Mesendoderm (in vitro differentiated cells): ENCODE measurements around the gene ATP1A1.

Experiments
- DNase-seq: peaks from one replicate; pipeline ENCODE4 v3.0.0; 2013
- H2AK5ac ChIP-seq: 2 replicates; pipeline ENCODE4 v1.6.1; 2013; ENCODE audit warnings: low read length, inconsistent platforms
- H2BK120ac ChIP-seq: 2 replicates; pipeline ENCODE4 v1.6.1; 2013; ENCODE audit warnings: low read depth, mild to moderate bottlenecking, low read length, moderate library complexity, mixed read lengths
- H2BK15ac ChIP-seq: replicated peaks from 2 replicates; pipeline ENCODE4 v1.6.1; 2013; ENCODE audit warnings: low read depth, mild to moderate bottlenecking, moderate library complexity
- H2BK5ac ChIP-seq: 2 replicates; pipeline ENCODE4 v1.6.1; 2013; ENCODE audit warnings: low read length, inconsistent platforms
- H3K18ac ChIP-seq: 2 replicates; pipeline ENCODE4 v1.6.1; 2013; ENCODE audit warnings: mild to moderate bottlenecking, low read length, mixed read lengths
- H3K23ac ChIP-seq: one replicate; pipeline ENCODE4 v1.6.1; 2013; ENCODE audit warnings: low read length
- H3K27ac ChIP-seq: 2 replicates; pipeline ENCODE4 v1.5.1; 2013; ENCODE audit warnings: low read depth, mild to moderate bottlenecking, inconsistent platforms, low read length, moderate library complexity
- H3K27me3 ChIP-seq: 2 replicates; pipeline ENCODE4 v1.6.1; 2013; ENCODE audit warnings: low read length, control low read depth, mild to moderate bottlenecking, inconsistent platforms; ENCODE audit not compliant: insufficient read depth, poor library complexity
- H3K36me3 ChIP-seq: 2 replicates; pipeline ENCODE4 v1.6.1; 2013; ENCODE audit warnings: low read length, inconsistent platforms; ENCODE audit not compliant: control insufficient read depth, insufficient read depth
- H3K4ac ChIP-seq: one replicate; pipeline ENCODE4 v1.6.1; 2013; ENCODE audit warnings: low read depth, mild to moderate bottlenecking, low read length, moderate library complexity
- H3K4me1 ChIP-seq: 2 replicates; pipeline ENCODE4 v1.6.1; 2013; ENCODE audit warnings: low read depth, low read length, inconsistent platforms; ENCODE audit not compliant: control insufficient read depth
- H3K4me2 ChIP-seq: 2 replicates; pipeline ENCODE4 v1.6.1; 2013; ENCODE audit warnings: low read length
- H3K4me3 ChIP-seq: 2 replicates; pipeline ENCODE4 v1.5.1; 2013; ENCODE audit warnings: mild to moderate bottlenecking, low read length
- H3K56ac ChIP-seq: one replicate; pipeline ENCODE4 v1.6.1; 2013; ENCODE audit warnings: low read length
- H3K79me1 ChIP-seq: 2 replicates; pipeline ENCODE4 v1.6.1; 2013; ENCODE audit warnings: low read length, inconsistent platforms
- H3K79me2 ChIP-seq: 2 replicates; pipeline ENCODE4 v1.6.1; 2013; ENCODE audit warnings: mild to moderate bottlenecking, low read length; ENCODE audit not compliant: control insufficient read depth, insufficient read depth
- H3K9ac ChIP-seq: 2 replicates; pipeline ENCODE4 v1.6.1; 2013; ENCODE audit warnings: low read length, inconsistent platforms
- H4K5ac ChIP-seq: one replicate; pipeline ENCODE4 v1.6.1; 2013; ENCODE audit warnings: low read length
- H4K8ac ChIP-seq: one replicate; pipeline ENCODE4 v1.6.1; 2013; ENCODE audit warnings: low read depth, mild to moderate bottlenecking, control low read depth, low read length, moderate library complexity
- WGBS: extraction: QIAGEN DNeasy Blood & Tissue Kit; methylation state at CpG from one replicate; pipeline ENCODE4 v1.1.7; 2013; ENCODE audit warnings: low lambda C conversion rate, missing lambda C conversion rate; ENCODE audit not compliant: insufficient coverage; ENCODE audit errors: extremely low coverage; 5-methylcytosine and 5-hydroxymethylcytosine counted together

Gene ATP1A1

GRCh38 chr1:116397728-116398127, 24.7 kb downstream of the ATP1A1 start:
- Histone ChIP-seq H3K27me3 (no peaks in the 10 kb centered on the region), H3K56ac (no peak overlapping the region), H4K5ac (no peak overlapping the region), H3K4ac (no peak overlapping the region), H3K4me2 (no peak overlapping the region), H3K4me3 (no peak overlapping the region), H3K9ac (no peak overlapping the region), H3K18ac (no peak overlapping the region), H3K79me1 (peaks cover 2% of the 10 kb centered on the region), H3K79me2 (no peaks in the 10 kb centered on the region), H3K4me1 (no peaks in the 10 kb centered on the region), H2BK5ac (no peak overlapping the region), H2AK5ac (no peak overlapping the region), H2BK15ac (no peak overlapping the region), H3K36me3 (peaks cover 52% of the 10 kb centered on the region), H3K27ac (no peak overlapping the region), H3K23ac (no peak overlapping the region), H2BK120ac (no peak overlapping the region), H4K8ac (no peak overlapping the region)
- no CpG with 5 or more reads among the region's 5 CpGs for WGBS
- DNase-seq: no peak

GRCh38 chr1:116400780-116401179, 27.7 kb downstream of the ATP1A1 start:
- Histone ChIP-seq H4K8ac (no peak overlapping the region), H3K23ac (no peak overlapping the region), H3K4ac (no peak overlapping the region), H2BK120ac (no peak overlapping the region), H3K4me3 (no peak overlapping the region), H3K27ac (no peak overlapping the region), H2BK5ac (no peak overlapping the region), H3K36me3 (peaks cover 54% of the 10 kb centered on the region), H3K79me2 (no peaks in the 10 kb centered on the region), H3K79me1 (no peaks in the 10 kb centered on the region), H2AK5ac (no peak overlapping the region), H3K27me3 (no peaks in the 10 kb centered on the region), H3K56ac (no peak overlapping the region), H4K5ac (no peak overlapping the region), H3K9ac (no peak overlapping the region), H3K4me1 (no peaks in the 10 kb centered on the region), H3K4me2 (no peak overlapping the region), H2BK15ac (no peak overlapping the region), H3K18ac (no peak overlapping the region)
- WGBS: no CpG with 5 or more reads among the region's 6 CpGs
- no peak for DNase-seq

DNA sequence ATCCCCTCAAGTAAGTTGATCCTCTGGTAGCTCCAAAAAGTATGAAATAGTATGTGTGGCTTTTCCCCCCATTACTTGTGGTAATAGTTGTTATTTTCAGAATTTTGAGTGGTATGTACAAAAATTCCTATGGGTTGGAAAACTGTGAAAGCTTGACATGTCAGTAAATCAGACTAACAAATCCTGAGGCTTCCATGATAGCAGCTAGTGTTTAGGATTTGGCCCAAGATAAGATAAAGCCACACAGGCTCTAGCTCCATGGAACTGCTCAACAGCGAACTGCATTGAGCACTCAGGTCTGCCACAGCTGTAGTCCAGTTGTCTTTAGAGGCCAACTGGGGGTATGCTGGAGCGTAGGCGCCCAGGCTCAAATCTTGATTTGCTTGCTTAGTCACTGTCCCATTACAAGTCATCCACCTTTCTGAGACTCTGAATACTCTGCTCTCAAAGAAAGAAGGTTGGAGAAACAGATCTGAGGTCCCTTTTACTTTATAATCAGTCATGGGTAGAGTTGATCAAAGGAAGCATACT, 28.7 kb downstream of the ATP1A1 start:
- no peak overlapping the region for H3K4me2 ChIP-seq
- no CpG with 5 or more reads among the region's 3 CpGs for WGBS

GRCh38 chr1:116402333-116402732, 29.3 kb downstream of the ATP1A1 start:
- no peak overlapping the region for H2BK5ac ChIP-seq
- H3K79me1 ChIP-seq: no peaks in the 10 kb centered on the region
- H3K4me1 ChIP-seq: no peaks in the 10 kb centered on the region
- peaks cover 57% of the 10 kb centered on the region for H3K36me3 ChIP-seq
- H3K27me3 ChIP-seq: no peaks in the 10 kb centered on the region
- H3K18ac ChIP-seq: no peak overlapping the region
- no peak overlapping the region for H3K4me3 ChIP-seq
- H3K4me2 ChIP-seq: no peak overlapping the region
- no peak overlapping the region for H2BK15ac ChIP-seq
- no peak overlapping the region for H4K5ac ChIP-seq
- DNase-seq: no peak
- H3K79me2 ChIP-seq: no peaks in the 10 kb centered on the region
- H3K27ac ChIP-seq: no peak overlapping the region
- no peak overlapping the region for H3K56ac ChIP-seq
- no peak overlapping the region for H2AK5ac ChIP-seq
- no peak overlapping the region for H2BK120ac ChIP-seq
- H4K8ac ChIP-seq: no peak overlapping the region
- H3K23ac ChIP-seq: no peak overlapping the region
- no peak overlapping the region for H3K4ac ChIP-seq
- WGBS: no CpG with 5 or more reads among the region's 3 CpGs
- H3K9ac ChIP-seq: no peak overlapping the region

More for the DNA sequence above, 28.7 kb downstream of the ATP1A1 start:
- Histone ChIP-seq H4K8ac (no peak overlapping the region), H3K4me3 (no peak overlapping the region), H3K23ac (no peak overlapping the region), H3K27ac (no peak overlapping the region), H2BK5ac (no peak overlapping the region), H3K36me3 (peaks cover 60% of the 10 kb centered on the region), H3K27me3 (no peaks in the 10 kb centered on the region), H2BK120ac (no peak overlapping the region), H3K56ac (no peak overlapping the region), H3K4me1 (no peaks in the 10 kb centered on the region), H3K9ac (no peak overlapping the region), H2BK15ac (no peak overlapping the region), H3K79me2 (no peaks in the 10 kb centered on the region), H3K79me1 (no peaks in the 10 kb centered on the region), H2AK5ac (no peak overlapping the region), H3K18ac (no peak overlapping the region), H3K4ac (no peak overlapping the region), H4K5ac (no peak overlapping the region)
- no peak for DNase-seq

GRCh38 chr1:116403496-116404136, 30.6 kb downstream of the ATP1A1 start:
- no peak for DNase-seq
- H3K27ac ChIP-seq: no peak overlapping the region

GRCh38 chr1:116404699-116405098, 31.7 kb downstream of the ATP1A1 start:
- no CpG with 5 or more reads among the region's 5 CpGs for WGBS

More at GRCh38 chr1:116403496-116404136, 30.6 kb downstream of the ATP1A1 start:
- Histone ChIP-seq H3K27me3 (no peaks in the 10 kb centered on the region), H2BK5ac (no peak overlapping the region), H3K56ac (no peak overlapping the region), H3K4me1 (no peaks in the 10 kb centered on the region), H3K18ac (no peak overlapping the region), H3K23ac (no peak overlapping the region), H3K79me1 (no peaks in the 10 kb centered on the region), H3K79me2 (no peaks in the 10 kb centered on the region), H4K5ac (no peak overlapping the region), H2BK120ac (no peak overlapping the region), H3K4ac (no peak overlapping the region), H3K4me3 (no peak overlapping the region), H3K36me3 (peaks cover 50% of the 10 kb centered on the region), H2BK15ac (no peak overlapping the region), H3K4me2 (no peak overlapping the region), H4K8ac (no peak overlapping the region), H2AK5ac (no peak overlapping the region), H3K9ac (no peak overlapping the region)
- no CpG with 5 or more reads among the region's 7 CpGs for WGBS

More at GRCh38 chr1:116404699-116405098, 31.7 kb downstream of the ATP1A1 start:
- no peak overlapping the region for H3K18ac ChIP-seq
- H3K4me1 ChIP-seq: no peaks in the 10 kb centered on the region
- H3K4me2 ChIP-seq: no peak overlapping the region
- no peak overlapping the region for H4K8ac ChIP-seq
- H3K9ac ChIP-seq: no peak overlapping the region
- no peak overlapping the region for H2AK5ac ChIP-seq
- no peaks in the 10 kb centered on the region for H3K27me3 ChIP-seq
- H3K27ac ChIP-seq: no peak overlapping the region
- no peaks in the 10 kb centered on the region for H3K79me1 ChIP-seq
- H2BK5ac ChIP-seq: no peak overlapping the region
- H3K56ac ChIP-seq: no peak overlapping the region
- no peaks in the 10 kb centered on the region for H3K79me2 ChIP-seq
- H2BK120ac ChIP-seq: no peak overlapping the region
- no peak overlapping the region for H4K5ac ChIP-seq
- H3K23ac ChIP-seq: no peak overlapping the region
- no peak overlapping the region for H2BK15ac ChIP-seq
- peaks cover 42% of the 10 kb centered on the region for H3K36me3 ChIP-seq
- no peak for DNase-seq
- no peak overlapping the region for H3K4ac ChIP-seq
- no peak overlapping the region for H3K4me3 ChIP-seq
